NCI-H1092 treated with DMSO at 0.1 percent for 48 hours (cell line): ENCODE data around the gene FIGN.
A peak's percentile ranks its signal among the peaks of the same experiment; 100 is the strongest.

ENCODE experiments used
- DNase-seq: peaks from one replicate; lab custom pipeline; 2025; lab: John Stamatoyannopoulos, UW

FIGN gene

DNA sequence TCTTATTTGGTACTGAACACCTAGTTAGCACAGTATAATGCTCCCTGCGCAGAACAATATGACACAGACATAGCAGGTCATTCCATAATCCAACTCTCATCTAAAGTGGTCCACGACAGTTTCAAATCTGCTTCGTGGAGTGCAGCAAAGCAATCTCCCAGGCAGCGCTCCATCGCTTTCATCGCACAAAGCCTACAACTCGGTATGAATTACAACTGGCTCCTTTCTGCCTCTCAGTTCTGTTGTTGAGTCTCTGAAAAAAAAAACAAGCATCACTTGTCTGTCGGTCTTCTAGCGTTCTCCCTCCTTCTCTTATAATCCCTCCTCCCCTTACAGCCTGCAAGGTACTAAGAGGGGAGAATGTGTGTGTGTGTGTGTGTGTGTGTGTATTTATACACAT, 123.5 kb downstream of the FIGN start:
- DNase-seq = no peak

- DNase-seq = no peak
Measured at GRCh38 chr2:163611557-163611906, 124.3 kb downstream of the FIGN start.

DNA sequence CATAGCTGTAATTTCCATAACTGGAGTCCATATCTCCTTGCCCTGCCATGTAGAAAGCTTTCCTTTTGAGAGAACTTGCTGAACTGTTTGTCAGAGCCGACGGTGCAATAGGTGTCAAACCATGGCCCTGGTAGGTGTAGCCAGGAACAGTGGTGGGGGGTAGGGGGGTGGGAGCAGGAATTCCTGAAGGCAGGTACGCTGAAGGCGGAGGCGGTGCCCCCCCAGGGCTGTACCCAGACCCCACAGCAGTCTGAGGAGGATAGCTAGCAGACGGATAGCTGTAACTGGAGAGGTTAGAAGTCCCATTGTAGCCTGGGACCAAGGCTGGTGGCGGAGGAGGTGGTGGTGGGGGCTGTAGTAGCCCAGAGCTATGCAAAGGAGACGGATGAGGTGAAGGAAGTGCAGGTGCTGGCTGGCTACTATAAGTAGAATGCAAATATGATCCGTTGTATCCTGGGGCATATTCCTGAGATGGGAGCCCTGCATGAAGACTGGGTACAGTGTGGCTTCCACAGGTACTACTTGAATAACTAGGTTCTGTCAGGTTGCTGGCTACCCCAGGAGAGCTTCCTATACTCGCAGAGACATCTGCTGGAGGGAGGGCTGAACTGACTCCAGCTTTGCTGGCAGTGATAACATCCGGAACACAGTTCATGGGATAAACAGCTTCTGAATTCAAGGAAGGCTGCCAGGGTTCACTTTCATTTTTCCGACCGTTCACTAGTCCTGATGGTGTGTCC, 124.8 kb downstream of the FIGN start:
- DNase-seq = no peak

- no peak for DNase-seq
Measured at GRCh38 chr2:163607630-163608029, 128.2 kb downstream of the FIGN start.

GRCh38 chr2:163606878-163607277, 128.9 kb downstream of the FIGN start:
- DNase-seq = no peak

DNA sequence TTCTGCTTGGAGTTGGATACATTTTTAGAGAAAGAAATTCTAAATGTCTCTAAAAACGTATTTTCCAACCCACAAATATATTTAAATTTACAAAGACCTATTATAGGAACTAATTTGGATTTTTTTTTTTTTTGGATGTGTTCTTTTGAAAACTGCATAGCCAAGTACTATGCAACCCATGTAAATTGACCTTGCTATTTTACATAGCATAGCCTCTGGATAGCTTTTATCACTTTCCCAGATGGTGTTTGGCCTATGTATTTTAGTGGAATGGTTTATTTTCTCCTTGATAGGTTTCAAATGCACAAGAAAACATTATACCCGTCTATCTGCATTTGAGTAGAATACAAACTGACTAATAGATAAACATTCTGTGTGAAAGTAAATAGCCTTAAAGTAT, 130.0 kb downstream of the FIGN start:
- DNase-seq = no peak

- peak; percentile 3 for DNase-seq
Measured at GRCh38 chr2:163604941-163605555, 130.8 kb downstream of the FIGN start.

- no peak for DNase-seq
Measured at GRCh38 chr2:163602196-163602595, 133.6 kb downstream of the FIGN start.

GRCh38 chr2:163601377-163601776, 134.4 kb downstream of the FIGN start:
- DNase-seq = no peak

DNA sequence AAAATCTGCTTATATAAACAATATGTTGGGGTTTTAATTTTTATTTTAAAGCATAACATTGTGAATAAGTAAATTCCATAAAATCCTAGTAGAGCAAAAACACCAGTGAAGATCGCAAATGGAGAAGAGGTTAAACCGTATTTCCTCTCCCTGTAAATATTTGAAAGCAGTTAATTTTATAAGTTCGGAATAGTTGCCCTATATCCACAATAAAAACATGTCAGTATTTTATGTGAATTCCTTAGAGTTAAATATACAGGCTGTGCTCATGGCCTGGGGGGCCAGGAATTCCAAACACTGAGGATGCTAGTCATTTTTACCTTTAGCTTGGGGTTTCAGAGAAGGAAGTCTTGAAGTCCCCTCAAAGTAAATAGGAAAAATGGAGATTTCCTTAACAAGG, 135.0 kb downstream of the FIGN start:
- DNase-seq = no peak

- DNase-seq = no peak
Measured at GRCh38 chr2:163595028-163595427, 140.8 kb downstream of the FIGN start.

DNA sequence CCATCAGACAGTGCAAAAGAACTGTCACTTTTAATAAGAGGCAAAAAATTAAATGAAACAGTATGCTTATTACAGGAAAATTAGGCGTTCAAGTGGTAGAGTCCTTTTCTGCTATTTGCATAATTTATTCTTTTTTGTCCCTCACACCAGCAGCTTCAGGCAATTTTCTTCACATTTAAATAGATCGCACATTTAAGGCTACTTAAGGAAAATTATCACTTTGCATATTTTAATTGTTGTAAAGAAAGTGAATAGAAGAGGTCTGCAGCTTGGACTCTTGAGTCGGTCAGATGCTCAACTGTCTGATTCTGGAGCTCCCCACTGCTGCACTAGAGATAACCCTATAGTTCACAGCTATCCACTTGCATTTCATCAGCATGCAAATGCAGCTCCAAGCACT, 141.3 kb downstream of the FIGN start:
- no peak for DNase-seq

GRCh38 chr2:163593982-163594381, 141.8 kb downstream of the FIGN start:
- DNase-seq = no peak

DNA sequence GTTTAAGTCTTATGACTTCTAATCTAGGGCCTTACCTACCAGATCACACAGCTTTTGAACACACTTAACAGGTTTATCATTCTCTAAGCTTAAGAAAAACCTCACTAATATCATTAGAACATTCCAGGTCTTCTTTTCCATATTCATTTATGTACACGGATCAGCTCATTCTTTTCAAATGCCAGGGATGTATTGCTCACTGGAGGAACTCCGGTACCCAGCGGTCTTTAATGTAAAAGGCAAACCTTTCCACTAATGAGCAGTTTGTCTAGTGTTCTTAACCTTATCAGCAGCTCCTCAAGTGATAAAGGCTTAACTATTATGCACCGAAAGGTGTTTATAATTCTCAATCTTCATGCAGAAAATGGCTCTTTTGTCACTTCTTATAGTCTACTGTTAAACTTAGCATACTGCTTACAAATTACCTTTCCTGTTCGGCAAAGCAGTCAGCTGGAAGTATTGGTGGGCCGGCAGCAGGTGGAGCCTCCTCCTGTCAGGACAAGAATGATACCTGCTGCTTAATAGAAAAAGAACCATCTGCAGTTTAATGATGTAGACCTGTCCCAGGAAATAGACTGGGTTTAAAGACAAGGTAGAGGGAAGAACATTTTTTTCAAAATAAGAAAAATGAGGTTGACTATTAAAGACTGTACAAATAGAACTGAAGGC, 142.7 kb downstream of the FIGN start:
- no peak for DNase-seq

GRCh38 chr2:163591461-163591860, 144.3 kb downstream of the FIGN start:
- DNase-seq = no peak

DNA sequence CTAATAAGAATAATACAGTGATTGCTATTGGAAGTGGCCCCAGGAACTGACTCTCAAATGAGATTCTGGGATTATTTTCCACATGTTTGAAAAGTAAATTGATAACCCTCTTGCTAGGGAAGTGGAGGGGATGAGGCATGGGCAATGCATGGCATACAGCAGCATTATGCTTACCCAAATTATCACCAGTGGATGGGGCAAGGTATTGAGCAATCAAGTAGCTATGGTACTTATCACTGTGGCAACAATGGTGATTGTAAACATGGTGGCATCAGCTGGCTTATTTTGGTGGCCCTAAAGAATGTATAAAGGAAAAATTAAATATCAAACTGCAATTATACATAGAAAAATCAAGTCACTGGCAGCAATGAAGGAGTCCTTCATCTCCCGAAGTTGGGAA, 155.1 kb downstream of the FIGN start:
- no peak for DNase-seq

GRCh38 chr2:163574309-163574708, 161.5 kb downstream of the FIGN start:
- DNase-seq = no peak

GRCh38 chr2:163573652-163574051, 162.2 kb downstream of the FIGN start:
- no peak for DNase-seq

DNA sequence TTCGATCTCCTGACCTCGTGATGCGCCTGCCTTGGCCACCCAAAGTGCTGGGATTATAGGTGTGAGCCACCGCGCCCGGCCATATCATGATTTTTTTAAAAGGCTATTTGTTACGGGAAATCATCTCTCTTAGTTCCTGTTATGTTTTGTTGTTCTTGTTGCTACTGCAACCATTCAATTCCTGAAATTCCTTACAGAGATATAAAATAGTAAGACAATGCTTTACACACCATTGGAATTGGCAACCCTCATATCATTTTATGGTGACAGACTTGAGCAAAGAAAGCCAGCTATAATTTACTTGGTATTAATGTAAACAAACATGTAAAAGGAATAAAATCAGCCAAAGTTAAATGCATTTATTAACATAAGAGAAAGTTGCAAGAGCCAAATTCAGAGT, 163.0 kb downstream of the FIGN start:
- DNase-seq = no peak

- no peak for DNase-seq
Measured at GRCh38 chr2:163571423-163572102, 164.2 kb downstream of the FIGN start.

GRCh38 chr2:163570391-163570790, 165.4 kb downstream of the FIGN start:
- no peak for DNase-seq

GRCh38 chr2:163565192-163565591, 170.6 kb downstream of the FIGN start:
- DNase-seq = no peak

- no peak for DNase-seq
Measured at GRCh38 chr2:163564236-163564635, 171.6 kb downstream of the FIGN start.
